Stimulated activated CD8-positive, alpha-beta memory T cell treated with anti-CD3 and anti-CD28 coated beads, Interleukin-15, amount 100 ng/mL, for 48 hours (primary cell): ENCODE data around the gene TMEM117.

Experiments used
- DNase-seq, 2 donors: peaks; one replicate each; pipeline ENCODE4 v3.0.0-alpha.2; 2020; ENCODE audit warnings: low read depth in 2 of 2

TMEM117 gene

DNA sequence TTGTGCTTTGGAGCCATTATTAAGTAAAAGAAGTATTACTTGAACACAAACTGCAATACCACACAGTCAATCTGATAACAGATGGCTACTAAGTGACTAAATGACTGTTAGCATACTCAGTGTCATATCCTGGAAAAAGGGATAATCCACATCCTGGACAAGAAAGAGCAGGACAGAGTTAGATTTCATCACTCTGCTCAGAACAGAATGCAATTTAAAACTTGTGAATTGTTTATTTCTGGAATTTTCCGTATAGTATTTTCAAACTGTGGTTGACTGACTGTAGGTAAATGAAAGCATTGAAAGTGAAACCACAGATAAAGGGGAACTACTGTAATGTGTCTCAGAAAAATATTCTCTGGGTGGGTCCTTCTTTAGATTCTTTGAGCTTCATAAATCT is 458.8 kb downstream of the TMEM117 start:
- no peak for DNase-seq

GRCh38 chr12:44295958-44296623 is 460.2 kb downstream of the TMEM117 start:
- no peak for DNase-seq

DNA sequence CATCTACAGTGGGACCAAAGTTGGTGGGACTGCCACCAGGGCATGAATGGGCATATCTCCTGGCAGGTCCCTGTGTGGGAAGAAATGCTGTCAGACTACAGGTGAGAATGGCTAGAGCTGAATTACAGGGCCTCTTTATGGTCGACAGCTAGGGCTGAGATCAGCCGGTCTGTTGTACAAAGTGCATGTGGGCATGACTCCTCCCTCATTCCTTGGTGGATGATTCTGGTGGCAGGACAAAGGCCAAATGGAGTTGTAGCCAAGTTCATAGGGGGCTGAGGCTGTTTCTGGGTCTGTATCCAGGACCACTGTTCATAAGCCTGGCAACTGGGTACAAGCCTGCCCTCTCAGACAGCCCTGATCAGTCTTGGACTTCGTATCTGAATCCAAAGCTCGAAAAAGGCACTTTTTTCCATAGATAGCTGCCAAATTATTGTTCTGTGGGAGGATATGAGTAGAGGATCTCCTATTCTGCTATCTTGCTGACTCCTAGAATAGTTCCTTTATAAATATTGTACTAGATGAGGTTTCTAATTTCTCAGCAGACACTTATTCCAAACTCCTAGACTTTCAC is 460.8 kb downstream of the TMEM117 start:
- DNase-seq, result no peak

- DNase-seq, result no peak
Observed at GRCh38 chr12:44299524-44299923, 463.6 kb downstream of the TMEM117 start.

GRCh38 chr12:44307506-44308168 is 471.8 kb downstream of the TMEM117 start:
- no peak for DNase-seq

DNA sequence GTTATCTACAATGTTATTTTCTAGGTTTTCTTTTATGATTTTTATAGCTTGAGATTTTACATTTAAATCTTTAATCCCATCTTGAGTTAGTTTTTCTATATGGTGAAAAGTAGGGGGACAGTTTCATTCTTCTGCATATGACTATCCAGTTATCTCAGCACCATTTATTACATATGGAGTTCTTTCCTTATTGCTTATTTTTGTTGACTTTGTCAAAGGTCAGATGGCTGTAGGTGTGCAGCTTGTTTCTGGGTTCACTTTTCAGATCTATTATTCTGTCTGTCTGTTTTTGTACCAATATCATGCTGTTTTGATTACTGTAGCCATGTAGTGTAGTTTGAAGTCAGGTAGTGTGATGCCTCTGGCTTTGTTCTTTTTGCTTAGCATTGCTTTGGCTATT is 477.3 kb downstream of the TMEM117 start:
- DNase-seq, result no peak

- no peak for DNase-seq
Observed at GRCh38 chr12:44314007-44314500, 478.2 kb downstream of the TMEM117 start.

GRCh38 chr12:44317651-44318126 is 481.8 kb downstream of the TMEM117 start:
- DNase-seq, result no peak

DNA sequence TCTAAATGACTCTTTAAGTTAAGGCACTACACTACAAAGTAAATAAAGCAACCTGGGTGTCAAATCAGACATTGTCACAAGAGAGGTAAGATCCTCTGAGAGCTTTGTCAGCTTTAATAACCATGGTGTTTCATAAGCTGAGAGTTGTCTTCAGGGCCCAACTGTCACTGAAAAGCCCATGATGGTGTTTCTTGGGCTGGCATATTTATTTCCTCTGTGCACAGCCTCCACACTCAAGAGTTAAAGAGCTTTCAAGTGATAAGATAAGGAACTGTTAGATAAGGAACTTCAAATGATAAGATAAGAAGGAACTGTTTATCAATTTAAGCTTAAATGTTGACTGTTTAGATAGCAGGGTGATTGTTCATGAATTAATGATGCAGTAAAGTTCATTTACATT is 495.4 kb downstream of the TMEM117 start:
- no peak for DNase-seq

DNA sequence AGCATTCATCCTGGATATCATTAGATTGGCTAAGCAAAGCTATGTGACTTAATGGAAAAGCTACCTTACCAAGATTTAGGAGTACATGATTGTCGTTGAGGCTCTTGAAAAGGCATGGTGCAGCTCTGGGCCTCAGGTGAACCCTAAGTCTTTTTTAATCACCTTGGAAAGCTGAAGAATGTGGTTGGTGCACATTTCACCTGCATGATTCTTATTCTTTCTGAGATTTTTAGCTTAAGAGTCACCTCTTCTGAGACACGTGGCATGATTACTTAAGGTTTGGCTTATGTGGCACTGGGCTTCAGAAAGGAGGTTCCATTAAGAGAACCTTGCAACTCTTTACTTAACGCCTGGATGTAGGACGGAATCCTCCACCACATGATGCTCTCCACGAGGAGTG is 498.5 kb downstream of the TMEM117 start:
- no peak for DNase-seq

DNA sequence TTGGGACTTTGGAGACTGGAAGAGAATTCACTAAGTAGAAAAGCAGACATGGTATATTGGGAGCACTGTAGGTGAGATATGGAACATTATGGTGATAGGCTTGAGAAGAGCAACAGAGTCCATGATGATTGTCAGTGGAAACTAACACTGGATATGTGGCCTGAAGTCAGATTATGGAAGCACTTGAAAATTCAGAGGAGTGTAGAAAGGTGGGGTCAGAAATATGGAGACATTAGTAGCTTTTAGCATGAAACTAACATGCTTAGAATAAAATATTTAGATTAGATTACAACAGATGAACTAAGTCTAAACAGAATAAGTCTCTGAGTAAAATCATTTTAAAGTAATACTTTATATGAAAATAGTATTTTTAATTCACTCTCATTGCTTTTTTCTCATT is 499.1 kb downstream of the TMEM117 start:
- DNase-seq, result no peak

GRCh38 chr12:44336577-44336976 is 500.7 kb downstream of the TMEM117 start:
- no peak for DNase-seq

DNA sequence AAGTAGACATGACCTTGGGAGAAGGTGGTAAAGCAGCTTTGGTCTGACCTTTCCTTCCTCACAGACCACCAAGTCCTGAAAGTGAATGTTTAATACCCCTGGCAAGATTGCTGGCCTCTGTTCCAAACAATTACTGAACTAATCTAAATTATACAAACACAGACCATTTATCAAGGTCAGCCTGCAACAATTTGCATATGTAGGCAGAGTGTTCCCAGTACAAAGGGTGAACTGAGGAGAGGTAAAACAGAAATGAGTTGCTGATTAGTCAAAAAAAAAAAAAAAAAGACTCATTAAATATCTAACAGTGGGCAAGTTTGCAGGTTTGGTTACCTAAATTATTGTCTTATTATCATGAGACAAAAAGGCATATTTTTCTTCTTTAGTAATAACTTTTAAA is 506.5 kb downstream of the TMEM117 start:
- no peak for DNase-seq

GRCh38 chr12:44347145-44347544 is 511.3 kb downstream of the TMEM117 start:
- no peak for DNase-seq

DNA sequence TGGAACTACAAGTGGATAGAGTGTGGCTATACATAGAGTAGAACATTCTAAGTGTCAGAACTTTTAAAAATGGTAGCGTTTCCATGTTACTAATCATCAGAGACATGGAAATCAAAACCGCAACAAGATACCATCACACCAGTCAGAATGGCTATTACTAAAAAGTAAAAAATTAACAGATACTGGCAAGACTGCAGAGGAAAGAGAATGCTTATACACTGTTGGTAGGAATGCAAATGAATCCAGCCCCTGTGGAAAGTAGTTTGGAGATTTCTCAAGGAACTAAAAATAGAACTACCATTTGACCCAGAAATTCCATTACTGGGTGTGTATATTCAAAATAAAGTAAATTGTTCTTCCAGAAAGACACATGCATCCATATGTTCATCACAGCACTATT is 521.6 kb downstream of the TMEM117 start:
- DNase-seq, result no peak

GRCh38 chr12:44358636-44359035 is 522.8 kb downstream of the TMEM117 start:
- no peak for DNase-seq

DNA sequence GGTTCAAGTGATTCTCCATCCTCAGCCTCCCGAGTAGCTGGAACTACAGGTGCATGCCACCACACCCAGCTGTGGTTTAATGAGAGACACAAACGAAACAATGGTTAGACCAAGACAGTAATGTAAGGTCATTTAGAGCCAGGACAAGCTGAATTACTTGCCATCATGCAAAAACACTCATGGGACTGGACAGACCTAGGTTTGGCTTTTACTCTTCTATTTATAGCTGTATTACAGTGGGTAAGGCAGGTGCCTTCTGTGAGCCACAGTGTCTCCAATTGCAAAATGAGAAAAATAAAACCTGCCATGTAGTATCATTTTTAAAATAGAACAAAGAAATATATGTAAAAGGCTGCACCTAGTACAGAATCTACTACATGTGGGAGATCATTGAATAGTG is 527.1 kb downstream of the TMEM117 start:
- DNase-seq, result no peak

DNA sequence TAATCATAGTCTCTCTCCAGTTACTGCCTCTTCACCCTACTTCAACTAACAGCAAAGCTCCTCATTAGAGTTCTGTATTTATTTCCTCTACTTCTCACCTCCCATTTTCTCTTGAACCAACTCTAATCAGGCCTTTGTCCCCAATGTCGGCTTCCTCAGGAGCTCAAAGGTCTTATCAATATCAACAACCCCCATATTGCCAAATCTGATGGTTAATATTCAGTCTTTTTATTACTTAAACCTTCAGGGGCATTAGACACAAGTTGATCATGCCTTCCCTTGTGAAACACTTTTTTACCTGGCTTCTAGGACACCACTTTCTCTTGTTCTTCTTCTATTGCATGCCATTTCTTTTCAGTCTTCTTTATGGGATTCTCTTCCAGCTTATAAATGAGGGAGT is 531.3 kb downstream of the TMEM117 start:
- no peak for DNase-seq

- no peak for DNase-seq
Observed at GRCh38 chr12:44367916-44368315, 532.0 kb downstream of the TMEM117 start.

GRCh38 chr12:44369998-44370397 is 534.1 kb downstream of the TMEM117 start:
- DNase-seq, result no peak

GRCh38 chr12:44370982-44371381 is 535.1 kb downstream of the TMEM117 start:
- no peak for DNase-seq

GRCh38 chr12:44372259-44372658 is 536.4 kb downstream of the TMEM117 start:
- DNase-seq, result no peak

GRCh38 chr12:44375694-44376093 is 539.8 kb downstream of the TMEM117 start:
- DNase-seq, result no peak
